ENCODE measurements around the gene SNRNP70.
A peak's percentile ranks its signal among the peaks of the same experiment; 100 is the strongest.
"Not testable (repeated sequence)": the region's sequence is repeated elsewhere in the genome, so short reads cannot be mapped to it uniquely, and the experiment has no call there.

Gene SNRNP70

DNA sequence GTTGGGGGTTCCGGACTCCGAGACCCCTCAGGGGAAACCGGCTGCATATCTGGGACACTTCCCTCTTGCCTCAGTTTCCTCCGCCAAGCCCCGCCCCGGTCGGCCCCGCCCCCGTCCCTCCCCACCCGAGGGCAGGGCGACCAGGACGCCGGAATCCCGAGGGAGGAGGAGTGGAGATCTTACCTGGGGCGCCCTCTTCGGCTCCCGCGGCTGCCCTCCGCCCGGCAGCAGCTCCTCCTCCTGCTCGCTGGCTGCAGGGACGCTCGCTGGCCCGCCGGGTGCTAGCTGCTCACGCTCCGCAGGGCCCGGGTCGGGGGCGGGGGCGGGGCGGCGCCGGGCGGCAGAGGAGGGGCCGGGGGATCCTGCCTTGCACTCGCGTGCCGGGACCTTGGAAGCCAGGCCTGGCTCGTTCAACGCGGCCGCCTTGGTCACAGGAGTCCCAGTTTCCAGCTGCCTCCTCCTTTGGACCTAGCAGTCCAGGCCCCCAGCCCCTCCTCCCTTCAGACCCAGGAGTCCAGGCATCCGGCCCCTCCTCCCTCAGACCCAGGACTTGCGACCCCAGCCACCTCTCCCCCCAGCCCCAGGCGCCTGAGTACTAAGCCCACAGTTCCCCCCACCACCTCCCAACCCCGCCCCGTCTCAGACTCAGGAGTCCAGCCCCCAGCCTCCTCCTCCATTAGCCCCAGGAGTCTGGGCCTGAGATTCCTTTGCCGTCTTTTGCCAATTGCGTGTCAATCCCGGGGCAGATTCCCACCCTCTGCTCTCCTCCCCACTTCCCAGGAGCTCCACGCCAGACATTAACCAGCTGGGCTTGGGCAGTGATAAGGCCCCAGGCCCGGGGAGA, 20.3 kb upstream of the SNRNP70 start, which contains the start of gene NTF4:
NTF4 (minus strand) TSS at position 51 of the 844 bp plus-strand sequence. CDS start 2,821 bp downstream, outside the sequence.
- DNase-seq: no peak

GRCh38 chr19:49065905-49066512, 19.2 kb upstream of the SNRNP70 start:
- no peak for DNase-seq

GRCh38 chr19:49067554-49067953, 17.7 kb upstream of the SNRNP70 start:
- DNase-seq: no peak

DNA sequence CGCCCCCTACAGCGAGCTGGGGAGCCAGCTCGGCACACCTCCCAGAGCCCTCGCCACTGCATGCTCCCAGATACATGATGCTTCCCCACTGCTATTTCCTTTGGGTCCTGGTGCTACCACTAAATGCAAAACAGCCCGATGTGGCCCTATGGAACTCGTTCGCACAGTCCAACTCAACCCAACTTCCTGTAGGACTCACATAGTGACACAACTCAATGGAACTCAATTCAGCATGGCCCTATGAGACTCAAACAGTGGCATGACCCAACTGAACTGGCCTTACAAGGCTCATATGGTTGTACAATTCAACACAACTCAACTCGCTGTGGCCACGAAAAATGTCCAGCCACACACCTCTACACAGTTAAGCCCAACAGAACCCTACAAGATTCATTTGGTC, 16.2 kb upstream of the SNRNP70 start:
- no peak for DNase-seq

DNA sequence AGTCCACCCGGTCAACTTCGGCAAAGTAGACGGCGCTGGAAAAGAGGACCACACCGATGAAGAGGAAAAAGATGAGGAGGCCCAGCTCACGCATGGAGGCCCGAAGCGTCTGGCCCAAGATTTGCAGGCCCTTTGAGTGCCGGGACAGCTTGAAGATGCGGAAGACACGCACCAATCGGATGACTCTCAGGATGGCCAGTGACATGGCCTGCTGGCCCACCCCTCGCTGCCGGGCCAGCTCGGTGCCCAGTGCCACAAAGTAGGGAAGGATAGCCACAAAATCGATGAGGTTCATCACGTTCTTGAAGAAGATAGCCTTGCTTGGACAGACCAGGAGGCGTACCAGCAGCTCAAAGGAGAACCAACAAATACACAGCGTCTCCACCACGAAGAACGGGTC, 14.8 kb upstream of the SNRNP70 start:
- DNase-seq: no peak

- DNase-seq: no peak
These were observed 13.2 kb upstream of the SNRNP70 start for GRCh38 chr19:49071860-49072547.

DNA sequence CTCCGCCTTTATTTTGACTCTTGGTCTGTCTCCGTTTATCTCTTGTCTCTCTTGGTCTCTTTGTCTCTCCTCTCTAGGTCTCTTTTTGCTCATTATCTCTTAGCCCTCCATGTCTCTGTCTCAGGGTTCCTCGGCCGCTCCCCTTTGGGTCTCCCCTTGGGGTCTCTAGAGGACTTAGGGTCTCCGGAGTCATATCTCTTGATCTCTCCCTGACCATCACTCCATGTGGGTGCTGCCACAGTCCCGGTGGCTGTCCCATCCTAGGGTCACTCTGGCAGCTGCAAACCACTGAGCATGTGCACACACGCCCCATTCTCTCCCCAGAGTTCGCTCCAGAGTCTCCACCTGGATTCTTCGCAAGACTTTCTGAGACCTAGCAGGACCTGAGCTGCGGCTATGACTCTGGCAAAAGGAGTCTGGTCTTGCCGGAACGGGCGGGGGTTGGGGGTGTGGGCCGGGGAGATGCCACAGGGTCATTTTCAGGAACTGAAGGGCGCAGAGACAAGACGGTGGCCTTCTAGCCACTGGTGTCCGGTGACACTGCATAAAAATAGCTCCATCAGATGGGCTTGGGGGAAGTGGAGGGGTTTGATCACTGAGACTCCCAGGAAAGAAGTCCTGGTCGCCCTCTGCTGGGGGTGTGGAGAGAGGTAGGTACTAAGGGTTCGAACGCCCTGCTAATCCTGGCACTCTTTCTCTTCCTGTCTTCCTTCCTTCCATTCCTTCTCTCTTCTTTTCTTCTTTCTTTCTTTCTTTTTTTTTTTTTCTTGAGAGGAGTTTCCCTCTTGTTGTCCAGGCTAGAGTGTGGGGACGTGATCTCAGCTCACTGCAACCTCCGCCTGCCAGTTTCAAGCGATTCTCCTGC, 11.5 kb upstream of the SNRNP70 start:
- no peak for DNase-seq

GRCh38 chr19:49074869-49075268, 10.4 kb upstream of the SNRNP70 start:
- DNase-seq: not testable (repeated sequence)

DNA sequence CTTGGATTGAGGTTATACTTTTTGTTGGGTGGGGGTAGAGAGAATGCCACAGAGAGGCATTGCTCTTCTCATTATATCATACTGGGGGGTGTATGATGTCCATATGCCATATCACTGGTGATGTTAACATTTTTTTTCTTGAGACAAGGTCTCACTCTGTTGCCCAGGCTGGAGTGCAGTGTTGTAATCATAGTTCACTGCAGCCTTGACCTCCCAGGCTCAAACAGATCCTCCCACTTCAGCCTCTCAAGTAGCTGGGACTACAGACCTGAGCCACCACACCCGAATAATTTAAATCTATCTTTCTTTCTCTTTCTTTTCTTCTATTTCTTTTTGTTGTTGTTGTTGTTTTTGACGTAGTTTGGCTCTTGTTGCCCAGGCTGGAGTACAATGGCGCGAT, 4.9 kb upstream of the SNRNP70 start:
- DNase-seq: no peak

- no peak for DNase-seq
These were observed 4.0 kb upstream of the SNRNP70 start for GRCh38 chr19:49081273-49081672.

GRCh38 chr19:49084206-49085019, 838 bp upstream of the SNRNP70 start:
- DNase-seq: no peak

- no peak for DNase-seq
These were observed 599 bp downstream of the SNRNP70 start for GRCh38 chr19:49085868-49086232.

- DNase-seq: no peak
These were observed 1.0 kb downstream of the SNRNP70 start for GRCh38 chr19:49086296-49086695.

DNA sequence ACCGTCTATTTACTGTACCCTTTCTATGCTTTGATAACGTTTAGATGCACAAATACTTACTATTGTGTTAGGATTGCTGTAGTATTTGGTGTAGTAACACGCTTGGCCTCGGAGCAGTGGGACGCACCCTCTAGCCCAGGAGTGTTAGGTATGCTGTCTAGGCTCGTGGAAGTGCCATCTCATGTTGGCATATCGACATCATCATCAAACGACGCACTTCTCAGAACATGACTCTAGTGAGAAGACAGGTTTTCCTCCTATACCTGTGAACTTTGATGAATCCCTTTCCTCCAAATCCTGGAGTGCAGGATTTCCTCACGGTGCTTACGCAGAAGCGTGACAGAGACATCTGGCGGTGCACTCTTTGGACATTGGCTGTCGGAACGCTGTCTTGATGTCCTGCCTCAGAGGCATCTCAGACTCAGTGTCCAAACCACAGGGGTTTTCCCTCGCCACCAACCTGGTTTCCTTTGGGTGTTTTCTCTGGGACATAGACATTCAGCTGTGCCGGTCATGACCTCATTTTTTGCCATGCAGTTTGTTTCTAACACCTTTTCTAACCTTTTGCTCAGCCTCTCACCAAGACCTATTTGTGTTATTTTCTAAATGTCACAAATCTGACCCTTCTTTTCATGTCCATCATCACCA, 6.3 kb downstream of the SNRNP70 start:
- DNase-seq: no peak

DNA sequence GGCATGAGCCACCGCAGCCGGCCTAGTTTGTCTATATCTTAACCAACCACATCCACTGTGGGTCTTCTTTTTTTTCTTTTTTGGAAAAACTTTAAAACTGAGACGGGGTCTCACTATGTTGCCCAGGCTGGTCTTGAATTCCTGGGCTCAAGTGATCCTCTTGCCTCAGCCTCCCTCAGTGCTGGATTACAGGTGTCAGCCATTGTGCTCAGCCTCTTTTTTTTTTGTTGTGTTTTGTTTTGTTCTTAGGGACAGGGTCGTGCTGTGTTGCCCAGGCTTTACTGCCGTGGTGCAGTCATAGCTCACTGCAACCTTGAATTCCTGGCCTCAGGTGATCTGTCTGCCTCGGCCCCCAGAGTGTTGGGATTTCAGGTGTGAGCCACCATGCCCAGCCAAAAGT, 7.4 kb downstream of the SNRNP70 start:
- DNase-seq: no peak

DNA sequence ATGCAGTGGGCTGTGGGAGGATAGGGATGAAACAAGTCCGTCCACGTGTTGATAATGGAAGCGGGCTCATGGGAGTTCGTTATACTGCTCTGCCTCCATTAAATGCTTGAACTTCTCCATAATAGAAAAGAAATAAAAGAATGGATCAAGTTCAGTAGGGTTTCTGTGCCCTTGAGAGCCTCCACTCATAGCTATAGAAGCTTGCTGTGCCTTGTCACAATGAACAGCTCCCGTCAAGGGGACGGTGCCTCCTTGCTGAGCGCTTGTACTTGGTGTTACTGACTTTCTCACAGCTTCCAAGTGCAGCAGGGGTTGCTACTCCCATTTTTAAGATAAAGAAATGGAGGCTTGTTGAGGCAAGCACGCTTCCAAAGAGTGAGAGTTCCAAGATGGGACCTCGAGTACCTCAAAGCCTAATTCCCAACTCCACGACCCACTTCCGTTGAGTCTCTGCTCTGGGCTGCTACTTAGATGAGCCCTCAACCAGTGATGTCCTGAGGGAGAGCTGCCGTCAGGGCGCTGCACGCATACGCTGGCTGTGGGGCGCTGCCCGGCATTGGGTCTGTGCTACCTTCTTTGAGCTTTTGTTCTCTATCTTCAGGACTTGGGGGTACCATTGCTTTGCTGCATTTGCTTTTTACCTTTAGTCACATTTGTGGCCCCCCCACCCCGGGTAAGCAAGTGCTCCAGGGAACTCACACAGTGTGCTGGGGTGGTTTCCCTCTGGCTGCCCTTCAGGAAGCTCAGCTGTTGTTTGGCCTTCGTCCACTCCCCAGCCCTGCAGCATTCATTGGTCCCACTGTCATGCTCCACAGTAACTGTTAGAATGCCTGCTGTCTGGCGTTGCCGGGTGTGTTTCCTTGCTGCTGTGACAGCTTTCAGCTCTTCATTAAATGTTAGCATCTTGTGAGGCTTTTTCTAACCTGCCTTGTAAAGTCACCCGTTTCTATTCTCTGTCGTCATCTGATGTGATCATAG, 9.5 kb downstream of the SNRNP70 start:
- DNase-seq: no peak

DNA sequence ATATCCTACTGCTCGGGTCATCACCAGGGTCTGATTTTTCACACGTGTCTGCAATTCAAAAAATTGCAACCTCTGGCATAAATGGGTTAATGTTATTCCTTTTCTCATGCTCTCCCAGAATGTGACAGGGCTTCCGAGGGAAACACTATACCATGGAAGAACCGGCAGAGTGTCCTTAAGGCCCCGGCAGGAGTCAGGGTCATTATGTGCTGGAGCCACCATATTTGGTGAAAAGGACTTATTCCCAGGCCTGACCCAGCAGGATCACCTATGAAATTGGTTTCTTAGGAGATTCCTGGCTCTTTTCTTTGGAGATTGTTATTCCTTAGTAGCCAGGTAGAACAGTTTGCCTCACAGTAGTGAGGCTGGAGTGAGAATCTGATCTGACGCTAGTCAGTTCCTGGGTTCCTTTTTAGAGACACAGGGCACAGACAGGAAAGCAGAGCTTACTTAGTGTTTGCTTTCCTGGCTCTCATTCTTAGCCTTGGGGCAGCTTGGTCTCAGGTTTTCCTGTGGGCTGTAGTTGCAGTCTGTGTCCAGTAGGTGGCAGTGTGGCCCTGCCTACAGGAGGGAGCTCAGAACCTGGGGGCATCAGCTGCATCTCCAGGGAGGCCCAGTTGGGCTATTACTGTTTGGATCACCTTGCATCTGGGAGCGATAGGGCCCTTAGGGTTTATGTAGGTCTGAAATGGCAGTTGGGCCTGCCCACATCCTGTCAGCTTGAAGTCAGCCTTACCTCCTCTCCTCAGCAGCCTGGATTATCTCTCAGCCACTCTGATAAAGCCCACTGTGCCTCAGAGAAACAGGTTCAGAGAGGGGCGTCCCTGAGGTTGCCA, 12.4 kb downstream of the SNRNP70 start:
- peak; percentile 62 for DNase-seq

DNA sequence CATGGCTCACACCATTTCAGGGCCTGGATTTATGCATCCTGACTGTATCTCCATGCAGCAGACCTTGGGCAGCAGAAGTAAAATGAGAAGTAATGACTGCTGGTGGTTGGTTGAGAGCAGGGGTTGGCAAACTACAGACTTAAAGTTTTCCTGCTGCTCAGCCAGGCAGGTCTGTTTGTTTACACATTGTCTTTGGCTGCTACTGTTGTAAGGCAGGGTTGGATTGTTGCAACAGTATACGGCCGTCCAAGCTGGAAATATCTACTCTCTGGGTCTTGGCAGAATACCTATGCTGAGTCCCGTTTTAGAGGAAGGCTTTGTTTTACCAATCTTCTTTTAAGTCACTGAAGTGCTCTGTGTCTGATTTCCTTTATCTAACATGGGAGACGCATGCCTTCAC, 13.5 kb downstream of the SNRNP70 start:
- DNase-seq: no peak

GRCh38 chr19:49101160-49101559, 15.9 kb downstream of the SNRNP70 start:
- DNase-seq: no peak

All from GDM1 (cell line).